RKO (cell line): Measurements from ENCODE around the gene DYNC1LI2.

ENCODE experiments used
- DNase-seq: peaks from one replicate; pipeline ENCODE4 v3.0.0-alpha.2; 2016; ENCODE audit warnings: low spot score

DYNC1LI2 gene

DNA sequence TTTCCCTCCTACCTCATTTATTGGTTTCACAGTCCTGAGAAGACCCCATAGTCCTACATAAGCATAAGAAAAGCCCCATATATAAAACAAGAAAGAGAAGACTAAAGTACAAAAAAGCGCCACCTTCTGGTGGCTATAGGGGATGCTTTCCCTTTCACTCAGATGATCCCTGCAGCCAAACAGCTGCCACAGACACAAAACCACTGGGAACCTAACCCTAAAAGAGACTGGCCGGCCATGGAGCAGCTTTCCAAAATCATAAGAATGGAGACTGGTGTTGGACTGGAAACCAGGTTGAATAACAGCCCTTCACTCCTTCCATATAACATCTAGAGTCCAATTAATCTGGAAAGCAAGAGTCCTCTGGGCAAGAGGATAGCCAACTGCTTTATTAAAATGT lies 11.4 kb downstream of the DYNC1LI2 start:
- DNase-seq: peak; percentile 57

- DNase-seq: no peak
Observed at GRCh38 chr16:66735891-66736290, 15.5 kb downstream of the DYNC1LI2 start.

- no peak for DNase-seq
Observed at GRCh38 chr16:66731101-66731500, 20.3 kb downstream of the DYNC1LI2 start.

DNA sequence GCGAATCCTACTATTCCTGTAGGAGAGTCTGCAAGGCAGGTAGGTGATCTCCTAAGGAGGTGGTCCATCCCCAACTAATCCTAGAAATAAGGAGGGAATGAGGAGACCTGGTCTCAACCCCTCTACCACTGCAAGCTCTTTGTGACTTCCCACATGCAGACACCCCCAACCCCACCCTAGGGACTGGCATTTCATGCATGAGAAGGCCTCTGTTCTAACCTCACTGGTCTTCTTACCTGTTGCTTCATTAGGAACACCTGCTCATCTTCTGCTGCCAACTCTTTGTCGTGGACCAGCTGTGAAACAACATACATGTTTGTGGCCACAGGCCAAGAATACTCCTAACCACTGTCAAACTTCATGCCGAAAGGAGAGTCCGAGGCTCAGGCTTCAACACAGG lies 22.6 kb downstream of the DYNC1LI2 start:
- no peak for DNase-seq

DNA sequence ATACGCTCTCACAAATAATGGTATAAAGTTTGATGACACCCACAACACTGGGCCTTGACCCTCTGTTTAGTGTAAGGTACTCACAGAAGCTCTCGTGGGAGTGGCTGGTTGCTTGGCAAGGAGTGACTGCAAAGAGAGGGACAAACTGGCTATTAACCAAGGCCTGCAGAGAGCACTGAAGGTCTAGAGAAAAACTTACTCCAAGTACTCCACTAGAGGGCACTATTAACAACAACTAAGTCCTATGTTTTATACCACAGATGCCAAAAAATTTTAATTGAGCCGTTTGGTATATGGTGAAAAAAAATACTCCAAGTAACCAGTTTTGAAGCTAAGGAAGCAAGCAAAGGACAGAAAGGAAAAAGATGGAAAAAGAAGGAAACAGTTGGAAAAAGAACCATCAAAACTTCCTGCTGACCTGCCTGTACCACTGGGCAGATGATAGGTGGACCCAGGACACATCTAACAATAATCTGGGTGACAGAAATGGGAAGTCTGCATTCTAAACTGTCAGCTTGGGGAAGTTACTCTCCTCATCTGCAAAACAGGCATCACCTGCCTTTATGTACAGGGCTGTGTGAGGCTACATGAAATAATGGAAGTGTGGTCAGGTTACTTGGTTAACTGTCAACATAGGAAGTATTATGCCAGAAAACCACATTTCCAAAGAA lies 23.2 kb downstream of the DYNC1LI2 start:
- peak; percentile 85 for DNase-seq

- DNase-seq: no peak
Observed at GRCh38 chr16:66720766-66721165, 30.6 kb downstream of the DYNC1LI2 start.

DNA sequence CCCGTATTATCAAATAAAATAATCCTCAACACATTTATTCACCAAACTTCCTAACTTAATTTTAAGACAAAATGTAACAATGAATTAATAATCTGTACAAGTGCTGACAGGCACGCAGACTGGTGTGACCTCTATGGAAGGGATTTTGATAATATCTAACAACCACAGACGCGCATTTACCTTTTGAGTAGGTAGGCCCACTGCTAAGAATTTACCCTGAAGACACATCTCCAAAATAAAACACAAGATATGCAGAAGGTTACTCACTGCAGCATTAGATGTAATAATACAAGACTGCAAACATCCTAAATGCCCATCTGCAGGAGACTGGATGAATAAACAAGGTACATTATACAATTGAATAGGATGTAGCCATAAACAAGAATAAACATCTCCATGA lies 32.2 kb downstream of the DYNC1LI2 start:
- no peak for DNase-seq

DNA sequence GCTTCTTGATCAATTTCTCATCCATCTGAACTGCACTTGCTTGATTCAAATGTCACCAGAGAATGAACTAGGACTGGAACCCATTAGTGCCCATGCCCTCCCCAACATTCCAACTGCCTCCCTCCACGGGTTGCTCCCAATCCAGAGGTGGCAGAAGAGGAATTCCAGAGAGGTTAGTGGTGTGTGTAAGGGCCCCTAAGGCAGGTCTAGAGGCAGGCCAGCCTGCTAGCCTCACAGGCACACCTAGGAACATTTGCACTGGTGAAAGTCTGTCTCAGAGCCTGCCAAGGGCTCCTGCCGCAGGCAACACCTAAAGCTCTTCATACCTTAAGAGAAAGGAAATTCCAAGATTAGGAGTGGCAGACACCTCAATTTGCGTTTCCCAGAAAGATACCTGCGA lies 33.6 kb downstream of the DYNC1LI2 start:
- DNase-seq: no peak

- no peak for DNase-seq
Observed at GRCh38 chr16:66717112-66717675, 34.2 kb downstream of the DYNC1LI2 start.

GRCh38 chr16:66714654-66715307 lies 36.6 kb downstream of the DYNC1LI2 start:
- DNase-seq: no peak

- no peak for DNase-seq
Observed at GRCh38 chr16:66714062-66714461, 37.3 kb downstream of the DYNC1LI2 start.

- DNase-seq: no peak
Observed at GRCh38 chr16:66713076-66713475, 38.3 kb downstream of the DYNC1LI2 start.

- DNase-seq: no peak
Observed at GRCh38 chr16:66712512-66712911, 38.9 kb downstream of the DYNC1LI2 start.

- DNase-seq: no peak
Observed at GRCh38 chr16:66711581-66711980, 39.8 kb downstream of the DYNC1LI2 start.

DNA sequence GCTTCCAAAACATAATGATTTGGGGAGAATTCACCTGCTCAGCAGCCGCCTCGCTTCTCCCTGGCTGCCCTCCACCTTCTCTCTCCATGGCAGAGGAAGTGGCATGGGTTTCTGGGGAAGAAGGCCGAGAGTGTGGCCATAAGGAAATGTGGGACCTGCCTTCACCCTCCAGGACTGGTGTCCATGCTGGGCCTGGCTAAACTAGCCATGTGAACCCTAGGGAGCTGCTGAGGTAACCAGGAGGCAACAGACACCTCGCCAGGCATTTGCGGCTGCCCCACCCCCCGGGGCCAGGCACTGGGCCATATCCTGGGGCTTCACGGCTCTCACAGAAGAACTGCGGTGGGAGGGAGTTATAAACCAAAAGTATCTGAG lies 44.9 kb downstream of the DYNC1LI2 start:
- no peak for DNase-seq

DNA sequence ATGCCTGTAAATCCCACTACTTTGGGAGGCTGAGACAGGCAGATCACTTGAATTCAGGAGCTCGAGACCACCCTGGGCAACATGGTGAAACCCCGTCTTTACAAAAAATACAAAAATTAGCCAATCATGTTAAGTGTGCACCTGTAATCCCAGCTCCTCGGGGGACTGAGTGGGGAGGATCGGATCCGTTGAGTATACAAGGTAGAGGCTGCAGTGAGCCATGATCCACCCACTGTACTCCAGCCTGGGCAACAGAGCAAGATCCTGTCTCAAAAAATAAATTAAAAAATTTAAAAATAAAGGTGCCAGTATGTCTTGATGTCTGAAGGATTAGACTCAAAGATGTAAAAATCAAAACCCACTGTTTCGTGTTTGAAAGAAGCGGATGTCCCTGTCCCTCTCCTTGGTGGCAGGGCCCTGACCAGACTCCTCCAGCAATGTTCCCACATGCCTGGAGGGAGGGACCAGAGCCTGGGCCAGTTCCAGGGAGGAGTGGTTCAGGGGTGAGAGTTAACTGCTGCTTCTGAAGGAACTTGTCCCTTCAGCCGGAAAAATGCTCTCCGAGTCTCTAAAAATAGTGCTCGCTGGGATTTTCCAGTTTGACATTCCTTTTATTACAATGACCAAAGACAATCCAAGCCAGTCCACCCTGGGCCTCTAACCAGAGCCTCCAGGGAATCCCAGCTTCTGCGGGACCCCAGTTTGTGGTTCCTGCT lies 45.5 kb downstream of the DYNC1LI2 start:
- DNase-seq: no peak

GRCh38 chr16:66703406-66704215 lies 47.8 kb downstream of the DYNC1LI2 start:
- DNase-seq: no peak

GRCh38 chr16:66701516-66701915 lies 49.9 kb downstream of the DYNC1LI2 start:
- no peak for DNase-seq

DNA sequence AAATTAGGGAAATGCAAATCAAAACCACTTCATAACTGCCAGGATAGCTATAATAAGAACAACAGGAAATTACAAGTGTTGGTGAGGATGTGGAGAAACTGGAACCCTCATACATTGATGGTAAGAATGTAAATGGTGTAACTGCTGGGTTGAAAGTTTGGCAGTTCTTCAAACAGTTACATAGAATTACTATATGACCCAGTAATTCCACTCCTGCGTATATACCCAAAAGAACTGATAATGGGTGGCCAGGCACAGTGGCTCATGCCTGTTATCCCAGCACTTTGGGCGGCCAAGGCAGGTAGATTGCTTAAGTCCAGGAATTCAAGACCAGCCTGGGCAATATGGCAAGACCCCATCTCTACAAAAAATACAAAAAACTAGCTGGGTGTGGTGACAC lies 50.4 kb downstream of the DYNC1LI2 start:
- DNase-seq: no peak

- DNase-seq: no peak
Observed at GRCh38 chr16:66699898-66700297, 51.5 kb downstream of the DYNC1LI2 start.

DNA sequence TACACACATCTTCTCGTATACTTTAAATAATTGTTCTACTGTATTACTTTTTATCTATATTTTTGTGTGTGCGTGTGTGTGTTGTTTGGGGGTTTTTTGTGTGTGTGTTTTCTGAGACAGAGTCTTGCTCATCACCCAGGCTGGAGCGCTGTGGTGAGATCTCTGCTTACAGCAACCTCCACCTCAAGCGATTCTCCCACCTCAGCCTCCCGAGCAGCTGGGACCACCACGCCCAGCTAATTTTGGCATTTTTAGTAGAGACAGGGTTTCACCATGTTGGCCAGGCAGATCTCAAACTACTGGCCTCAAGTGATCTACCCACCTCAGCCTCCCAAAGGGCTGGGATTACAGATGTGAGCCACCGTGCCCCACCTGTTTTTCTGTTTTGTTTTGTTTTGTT lies 53.4 kb downstream of the DYNC1LI2 start:
- DNase-seq: no peak
